Neural cell (in vitro differentiated cells): ENCODE data around the gene BHLHA15. TPM values are rescaled to one million over a fixed set of nuclear protein-coding genes. Genes with fewer than 3 reads are reported as not detected.

ENCODE experiments used
- H2AFZ ChIP-seq: fragments of 200-600, 300-800 bp; sonication (generic), shearing (Covaris generic); 2 replicates; pipeline ENCODE4 v1.6.0; 2014; ENCODE audit warnings: low read depth, mild to moderate bottlenecking, antibody characterized with exemption, low read length, moderate library complexity
- H3F3A ChIP-seq: fragments of 200-600 bp; shearing (Covaris generic); 2 replicates; pipeline ENCODE4 v1.6.1; 2016; ENCODE audit warnings: mild to moderate bottlenecking, moderate library complexity, mixed read lengths, antibody characterized with exemption, low read length; ENCODE audit not compliant: insufficient read depth, poor library complexity, severe bottlenecking
- H3K27ac ChIP-seq: fragments of 200-600, 300-800 bp; sonication (generic), shearing (Covaris generic); 2 replicates; pipeline ENCODE4 v1.5.1; 2014; ENCODE audit warnings: mild to moderate bottlenecking, low read length, moderate library complexity
- H3K27me3 ChIP-seq: fragments of 300-800, 200-600 bp; sonication (generic), shearing (Covaris generic); 2 replicates; pipeline ENCODE4 v1.6.0; 2014; ENCODE audit warnings: mild to moderate bottlenecking, low read depth, low read length, moderate library complexity; ENCODE audit not compliant: insufficient read depth
- H3K36me3 ChIP-seq: fragments of 300-800, 200-600 bp; sonication (generic), shearing (Covaris generic); 2 replicates; pipeline ENCODE4 v1.5.1; 2014; ENCODE audit warnings: mild to moderate bottlenecking, antibody characterized with exemption, low read length, moderate library complexity; ENCODE audit not compliant: insufficient read depth
- H3K4me2 ChIP-seq: fragments of 300-800, 200-600 bp; sonication (generic), shearing (Covaris generic); 2 replicates; pipeline ENCODE4 v1.6.0; 2014; ENCODE audit warnings: mild to moderate bottlenecking, low read length
- H3K4me3 ChIP-seq: fragments of 300-800, 200-600 bp; sonication (generic), shearing (Covaris generic); 2 replicates; pipeline ENCODE4 v1.5.1; 2014; ENCODE audit warnings: mild to moderate bottlenecking, low read length, moderate library complexity
- H3K79me2 ChIP-seq: fragments of 200-600 bp; shearing (Covaris generic); replicated peaks from 2 replicates; pipeline ENCODE4 v1.6.0; 2014; ENCODE audit warnings: mild to moderate bottlenecking, low read length, moderate library complexity; ENCODE audit not compliant: insufficient read depth
- H3K9ac ChIP-seq: fragments of 300-800, 200-600 bp; sonication (generic), shearing (Covaris generic); 2 replicates; pipeline ENCODE4 v1.6.1; 2016; ENCODE audit warnings: mild to moderate bottlenecking, low read length, mixed read lengths
- H3K9me2 ChIP-seq: fragments of 200-600 bp; shearing (Covaris generic); 2 replicates; pipeline ENCODE4 v1.6.1; 2016; ENCODE audit warnings: mild to moderate bottlenecking, low read length, mixed read lengths; ENCODE audit not compliant: insufficient read depth
- H3K9me3 ChIP-seq: fragments of 200-600, 300-800 bp; sonication (generic), shearing (Covaris generic); 2 replicates; pipeline ENCODE4 v1.6.1; 2016; ENCODE audit warnings: mild to moderate bottlenecking, mixed run types, low read length, moderate library complexity, mixed read lengths
- H4K20me1 ChIP-seq: fragments of 200-600 bp; shearing (Covaris generic); 2 replicates; pipeline ENCODE4 v1.6.1; 2016; ENCODE audit warnings: mild to moderate bottlenecking, mixed run types; ENCODE audit not compliant: insufficient read depth
- EP300 ChIP-seq: fragments of 450-650 bp; conservative IDR thresholded peaks from 2 replicates; pipeline ENCODE4 v1.6.1; 2014; ENCODE audit warnings: antibody characterized with exemption, mild to moderate bottlenecking, moderate library complexity; ENCODE audit not compliant: poor library complexity, severe bottlenecking
- EZH2 ChIP-seq: fragments of 200-600, 300-800 bp; shearing (Covaris generic), sonication (generic); IDR thresholded peaks from 2 replicates; pipeline ENCODE4 v1.6.1; 2014; ENCODE audit warnings: antibody characterized with exemption, low read length, borderline replicate concordance, mild to moderate bottlenecking; ENCODE audit not compliant: insufficient read depth, poor library complexity, severe bottlenecking
- MXI1 ChIP-seq: fragments of 450-650 bp; conservative IDR thresholded peaks from 2 replicates; pipeline ENCODE4 v1.6.1; 2014; ENCODE audit warnings: antibody characterized with exemption, mild to moderate bottlenecking; ENCODE audit not compliant: poor library complexity, severe bottlenecking
- REST ChIP-seq: IDR thresholded peaks from 2 replicates; pipeline ENCODE4 v1.6.1; 2012; ENCODE audit warnings: borderline replicate concordance
- SMC3 ChIP-seq: fragments of 450-650 bp; conservative IDR thresholded peaks from 2 replicates; pipeline ENCODE4 v1.6.1; 2014; ENCODE audit warnings: antibody characterized with exemption, mild to moderate bottlenecking, moderate library complexity; ENCODE audit not compliant: poor library complexity
- TAF1 ChIP-seq: IDR thresholded peaks from 2 replicates; pipeline ENCODE4 v1.6.1; 2012; ENCODE audit warnings: low read depth
- polyA plus RNA-seq: library from polyadenylated mRNA; depleted of rRNA; stranded (reverse); fragments of >200 nt; gene quantifications from 2 replicates; pipeline ENCODE4 v1.2.3, GENCODE V29; 2014

BHLHA15 gene
- polyA plus RNA-seq, 1 donor from 2014 or later, result not detected

GRCh38 chr7:98187138-98187502 is 24.1 kb upstream of the BHLHA15 start:
- Histone ChIP-seq H3K27ac (no peak overlapping the region), H3K27me3 (no peaks in the 10 kb centered on the region), H3K9ac (no peak overlapping the region), H3K36me3 (no peaks in the 10 kb centered on the region), H3K79me2 (no peaks in the 10 kb centered on the region), H3F3A (no peaks in the 10 kb centered on the region), H4K20me1 (no peaks in the 10 kb centered on the region), H3K9me3 (no peaks in the 10 kb centered on the region), H3K9me2 (no peaks in the 10 kb centered on the region), H3K4me3 (no peak overlapping the region), H3K4me2 (no peak overlapping the region), H2AFZ (no peak overlapping the region)
- TF ChIP-seq EP300, result no peak

GRCh38 chr7:98189559-98189958 is 21.7 kb upstream of the BHLHA15 start:
- H4K20me1 ChIP-seq, result no peaks in the 10 kb centered on the region
- H3K9me2 ChIP-seq, result no peaks in the 10 kb centered on the region
- no peak overlapping the region for H3K27ac ChIP-seq
- H3K4me3 ChIP-seq, result no peak overlapping the region
- H3K27me3 ChIP-seq, result no peaks in the 10 kb centered on the region
- no peaks in the 10 kb centered on the region for H3F3A ChIP-seq
- TF ChIP-seq TAF1 (no peak), REST (no peak), MXI1 (no peak), SMC3 (no peak)
- H3K79me2 ChIP-seq, result no peaks in the 10 kb centered on the region
- no peak overlapping the region for H2AFZ ChIP-seq
- H3K9ac ChIP-seq, result no peak overlapping the region
- H3K9me3 ChIP-seq, result no peaks in the 10 kb centered on the region
- H3K36me3 ChIP-seq, result no peaks in the 10 kb centered on the region
- H3K4me2 ChIP-seq, result no peak overlapping the region

- H3K27me3 ChIP-seq, result no peaks in the 10 kb centered on the region
- H4K20me1 ChIP-seq, result no peaks in the 10 kb centered on the region
- no peaks in the 10 kb centered on the region for H3K9me2 ChIP-seq
- no peak overlapping the region for H3K9ac ChIP-seq
- TF ChIP-seq EZH2, result no peak
- no peak for TF ChIP-seq SMC3
- TF ChIP-seq TAF1, result no peak
- H3F3A ChIP-seq, result no peaks in the 10 kb centered on the region
- H2AFZ ChIP-seq, result no peak overlapping the region
- no peak overlapping the region for H3K4me3 ChIP-seq
- H3K36me3 ChIP-seq, result no peaks in the 10 kb centered on the region
- H3K4me2 ChIP-seq, result no peak overlapping the region
- no peak overlapping the region for H3K27ac ChIP-seq
- no peaks in the 10 kb centered on the region for H3K79me2 ChIP-seq
- no peaks in the 10 kb centered on the region for H3K9me3 ChIP-seq
Measured at GRCh38 chr7:98191668-98192431, 19.4 kb upstream of the BHLHA15 start.
